GM23248 (cell line): Measurements from ENCODE around the gene POLR1E. TPM values are rescaled to one million over a fixed set of nuclear protein-coding genes. Genes with fewer than 3 reads are reported as not detected.
"Not testable (repeated sequence)": the region's sequence is repeated elsewhere in the genome, so short reads cannot be mapped to it uniquely, and the experiment has no call there.

ENCODE experiments used
- DNase-seq: peaks from one replicate; pipeline ENCODE4 v3.0.0-alpha.2; 2015
- H2AFZ ChIP-seq: fragments of 200-600 bp; sonication (generic); 2 replicates; pipeline ENCODE4 v1.6.1; 2016; ENCODE audit warnings: antibody characterized with exemption
- H3F3A ChIP-seq: fragments of 200-600 bp; sonication (generic); 2 replicates; pipeline ENCODE4 v1.6.1; 2016; ENCODE audit warnings: mild to moderate bottlenecking, antibody characterized with exemption, mixed run types; ENCODE audit not compliant: insufficient read depth
- H3K27ac ChIP-seq: fragments of 200-600 bp; sonication (generic); 2 replicates; pipeline ENCODE4 v1.5.1; 2016; ENCODE audit warnings: mild to moderate bottlenecking
- H3K27me3 ChIP-seq: fragments of 200-600 bp; sonication (generic); replicated peaks from 2 replicates; pipeline ENCODE4 v1.6.1; 2016; ENCODE audit warnings: mild to moderate bottlenecking; ENCODE audit not compliant: insufficient read depth
- H3K36me3 ChIP-seq: fragments of 200-600 bp; sonication (generic); 2 replicates; pipeline ENCODE4 v1.6.1; 2016; ENCODE audit warnings: low read depth, mild to moderate bottlenecking
- H3K4me1 ChIP-seq: fragments of 200-600 bp; sonication (generic); 2 replicates; pipeline ENCODE4 v1.6.1; 2016; ENCODE audit warnings: mild to moderate bottlenecking; ENCODE audit not compliant: insufficient read depth
- H3K4me2 ChIP-seq: fragments of 200-600 bp; sonication (generic); one replicate; pipeline ENCODE4 v1.6.1; 2016; ENCODE audit warnings: mild to moderate bottlenecking; ENCODE audit not compliant: unreplicated experiment
- H3K4me3 ChIP-seq: fragments of 200-600 bp; sonication (generic); 2 replicates; pipeline ENCODE4 v1.5.1; 2016; ENCODE audit warnings: mild to moderate bottlenecking
- H3K79me2 ChIP-seq: fragments of 200-600 bp; sonication (generic); 2 replicates; pipeline ENCODE4 v1.6.1; 2016; ENCODE audit warnings: mild to moderate bottlenecking; ENCODE audit not compliant: insufficient read depth
- H3K9ac ChIP-seq: fragments of 200-600 bp; sonication (generic); 2 replicates; pipeline ENCODE4 v1.6.1; 2016; ENCODE audit warnings: mild to moderate bottlenecking
- H3K9me2 ChIP-seq: fragments of 200-600 bp; sonication (generic); 2 replicates; pipeline ENCODE4 v1.6.1; 2016; ENCODE audit warnings: mixed run types, mild to moderate bottlenecking, moderate library complexity; ENCODE audit not compliant: insufficient read depth
- H3K9me3 ChIP-seq: fragments of 200-600 bp; sonication (generic); one replicate; pipeline ENCODE4 v1.6.1; 2017; ENCODE audit warnings: low read depth
- H4K20me1 ChIP-seq: fragments of 200-600 bp; sonication (generic); 2 replicates; pipeline ENCODE4 v1.6.0; 2016; ENCODE audit not compliant: insufficient read depth
- EZH2 ChIP-seq: fragments of 200-600 bp; sonication (generic); IDR thresholded peaks from 2 replicates; pipeline ENCODE4 v1.6.1; 2018; ENCODE audit warnings: antibody characterized with exemption, mild to moderate bottlenecking; ENCODE audit not compliant: insufficient read depth, poor library complexity, severe bottlenecking
- EZH2phosphoT487 ChIP-seq: fragments of 200-600 bp; sonication (generic); IDR thresholded peaks from 2 replicates; pipeline ENCODE4 v1.6.1; 2018; ENCODE audit warnings: antibody characterized with exemption, moderate library complexity, mild to moderate bottlenecking, low read depth; ENCODE audit not compliant: insufficient read depth
- WGBS, 2 experiments: methylation state at CpG; one replicate each; pipeline ENCODE4 v1.1.6; 2015 to 2017; ENCODE audit warnings: low lambda C conversion rate in 2 of 2, low coverage in 1 of 2; ENCODE audit errors: missing lambda C conversion rate in 2 of 2; 5-methylcytosine and 5-hydroxymethylcytosine counted together
- in situ Hi-C: fragments of 300-500 bp; cut with MboI; formaldehyde crosslinking; loops from 2 replicates; pipeline ENCODE4 v1.15.0; 2020
- polyA plus RNA-seq: library from polyadenylated mRNA; unstranded; fragments of >200 nt; fragmentation: Nextera tagmentation; extraction: Ambion mirVana; gene quantifications from 2 replicates; pipeline ENCODE4 v1.2.1, GENCODE V29; 2016
- total RNA-seq: library from RNA; depleted of rRNA; stranded (reverse); fragments of >200 nt; shearing (Covaris generic); gene quantifications from 2 replicates; pipeline ENCODE4 v1.2.3, GENCODE V29; 2014

POLR1E gene
- total and polyA plus RNA-seq, 2 experiments from 2014 or later: 16.9 to 27.5 TPM

- H3K9me3 ChIP-seq: no peaks in the 10 kb centered on the region
- no peaks in the 10 kb centered on the region for H3K27me3 ChIP-seq
- H3K79me2 ChIP-seq: no peaks in the 10 kb centered on the region
- H3K9me2 ChIP-seq: no peaks in the 10 kb centered on the region
- peaks cover 16% of the 10 kb centered on the region for H3F3A ChIP-seq
- no peak overlapping the region for H2AFZ ChIP-seq
- no peaks in the 10 kb centered on the region for H4K20me1 ChIP-seq
- no peak overlapping the region for H3K4me3 ChIP-seq
- TF ChIP-seq EZH2 (no peak), EZH2phosphoT487 (no peak)
- no peak overlapping the region for H3K9ac ChIP-seq
- in situ Hi-C loops: loop anchor here (25.0 kb wide), 1 partner anchor 910 kb away; the partner anchor contains the start of gene ALDH1B1
- H3K36me3 ChIP-seq: no peaks in the 10 kb centered on the region
- whole genome bisulfite sequencing, 2 experiments: 73 to 76% methylated on average over 7 to 11 of the region's 11 CpGs
- H3K27ac ChIP-seq: no peak overlapping the region
- DNase-seq: no peak
- H3K4me1 ChIP-seq: peaks cover under 1% of the 10 kb centered on the region
- H3K4me2 ChIP-seq: no peak overlapping the region
Measured at GRCh38 chr9:37476930-37477329, 8.8 kb upstream of the POLR1E start.

GRCh38 chr9:37477443-37477842 is 8.3 kb upstream of the POLR1E start:
- peaks cover 12% of the 10 kb centered on the region for H3F3A ChIP-seq
- not testable (repeated sequence) for H3K4me3 ChIP-seq, H3K36me3 ChIP-seq, H3K27me3 ChIP-seq, H3K79me2 ChIP-seq, H3K27ac ChIP-seq, H2AFZ ChIP-seq, H3K4me1 ChIP-seq, H3K4me2 ChIP-seq, H3K9me2 ChIP-seq, H4K20me1 ChIP-seq, H3K9ac ChIP-seq, DNase-seq, H3K9me3 ChIP-seq
- in situ Hi-C loops: loop anchor here (25.0 kb wide), 1 partner anchor 910 kb away; the partner anchor contains the start of gene ALDH1B1
- 96 to 97% methylated on average over 4 of the region's 4 CpGs for WGBS, 2 experiments

- not testable (repeated sequence) for H3K9me2 ChIP-seq, H2AFZ ChIP-seq, H3K4me1 ChIP-seq, H3K27me3 ChIP-seq, H3K4me2 ChIP-seq, H3K27ac ChIP-seq, H4K20me1 ChIP-seq, H3K36me3 ChIP-seq, DNase-seq, H3K4me3 ChIP-seq, H3F3A ChIP-seq, H3K79me2 ChIP-seq, H3K9me3 ChIP-seq, H3K9ac ChIP-seq
- in situ Hi-C loops: loop anchor here (25.0 kb wide), 1 partner anchor 909 kb away; the partner anchor contains the start of gene ALDH1B1
- WGBS, 2 experiments: 50 to 55% methylated on average over 5 of the region's 5 CpGs
Measured at GRCh38 chr9:37477987-37478619, 7.6 kb upstream of the POLR1E start.

GRCh38 chr9:37480759-37481158 is 5.0 kb upstream of the POLR1E start:
- H4K20me1 ChIP-seq: no peaks in the 10 kb centered on the region
- no peaks in the 10 kb centered on the region for H3K9me3 ChIP-seq
- no peak overlapping the region for H3K27ac ChIP-seq
- H3K9ac ChIP-seq: no peak overlapping the region
- no peaks in the 10 kb centered on the region for H3K27me3 ChIP-seq
- H3K4me1 ChIP-seq: 0 out of 2 replicates have a peak, but pooled peaks cover 3% of the 10 kb centered on the region
- no peak for DNase-seq
- TF ChIP-seq EZH2phosphoT487 (no peak), EZH2 (no peak)
- no peak overlapping the region for H3K4me3 ChIP-seq
- in situ Hi-C loops: loop anchor here (25.0 kb wide), 1 partner anchor 907 kb away; the partner anchor contains the start of gene ALDH1B1
- WGBS, 2 experiments: 79 to 89% methylated on average over 3 of the region's 3 CpGs
- no peak overlapping the region for H3K4me2 ChIP-seq
- no peaks in the 10 kb centered on the region for H3K9me2 ChIP-seq
- no peaks in the 10 kb centered on the region for H3K36me3 ChIP-seq
- H3K79me2 ChIP-seq: no peaks in the 10 kb centered on the region
- H3F3A ChIP-seq: no peaks in the 10 kb centered on the region
- H2AFZ ChIP-seq: no peak overlapping the region

- 0% methylated on average over 6 to 7 of the region's 7 CpGs for WGBS, 2 experiments
- Histone ChIP-seq H3K9ac (peak overlapping the region; percentile 90), H3K9me2 (no peaks in the 10 kb centered on the region), H3K9me3 (no peaks in the 10 kb centered on the region), H3K79me2 (peaks cover 34% of the 10 kb centered on the region), H3F3A (peaks cover 24% of the 10 kb centered on the region), H3K4me1 (peaks cover 23% of the 10 kb centered on the region), H3K4me3 (peak overlapping the region; percentile 86), H3K27me3 (no peaks in the 10 kb centered on the region), H3K27ac (peak overlapping the region; percentile 95), H4K20me1 (no peaks in the 10 kb centered on the region), H3K4me2 (peak overlapping the region; percentile 92), H2AFZ (peak overlapping the region; percentile 89), H3K36me3 (peaks cover 16% of the 10 kb centered on the region)
- TF ChIP-seq EZH2phosphoT487 (no peak), EZH2 (no peak)
- in situ Hi-C loops: loop anchor here (25.0 kb wide), 1 partner anchor 901 kb away; the partner anchor contains the start of gene ALDH1B1
- DNase-seq: no peak
Measured at GRCh38 chr9:37486256-37486615, 488 bp downstream of the POLR1E start.
